Natural killer cell (primary cell): Measurements from ENCODE around the gene IQSEC1. TPM values are rescaled to one million over a fixed set of nuclear protein-coding genes. Genes with fewer than 3 reads are reported as not detected.

Source experiments
- ATAC-seq, 3 donors: fragments of 150-1000 bp in 2 of 3; fragments of 200-7000 bp in 1 of 3; cut with Tn5 transposase; 1 replicate in 1 of 3; 2 replicates in 2 of 3; pipeline ENCODE4 v1.10.0; 2021; ENCODE audit warnings: mild to moderate bottlenecking in 2 of 3, moderate library complexity in 2 of 3
- DNase-seq, 2 donors: peaks; one replicate each; pipeline versions ENCODE4 v3.0.0 to v3.0.0-alpha.2; 2013 to 2021; ENCODE audit warnings: mixed read lengths in 1 of 2
- H3K27ac ChIP-seq: one replicate; pipeline ENCODE4 v1.5.1; 2013; ENCODE audit warnings: mild to moderate bottlenecking, low read length
- H3K27me3 ChIP-seq: one replicate; pipeline ENCODE4 v1.6.1; 2013; ENCODE audit warnings: low read length; ENCODE audit not compliant: control insufficient read depth, insufficient read depth
- H3K36me3 ChIP-seq: one replicate; pipeline ENCODE4 v1.6.1; 2013; ENCODE audit warnings: low read length; ENCODE audit not compliant: control insufficient read depth, insufficient read depth
- H3K4me1 ChIP-seq: one replicate; pipeline ENCODE4 v1.6.1; 2013; ENCODE audit warnings: low read length; ENCODE audit not compliant: control insufficient read depth, insufficient read depth
- H3K4me3 ChIP-seq: one replicate; pipeline ENCODE4 v1.5.1; 2013; ENCODE audit warnings: low read length
- H3K9me3 ChIP-seq: one replicate; pipeline ENCODE4 v1.6.1; 2013; ENCODE audit warnings: low read length; ENCODE audit not compliant: control insufficient read depth, insufficient read depth
- H3K27ac Mint-ChIP-seq, 2 donors: one replicate each; pipeline ENCODE4 v1.8.0; 2022; ENCODE audit warnings: mild to moderate bottlenecking in 2 of 2, mixed read lengths in 2 of 2, moderate library complexity in 1 of 2
- H3K27me3 Mint-ChIP-seq, 2 donors: one replicate each; pipeline ENCODE4 v1.8.0; 2022; ENCODE audit warnings: low read depth in 2 of 2, mixed read lengths in 2 of 2
- H3K36me3 Mint-ChIP-seq: one replicate; pipeline ENCODE4 v1.8.0; 2022; ENCODE audit warnings: mixed read lengths
- H3K4me1 Mint-ChIP-seq, 2 donors: one replicate each; pipeline ENCODE4 v1.8.0; 2022; ENCODE audit warnings: mixed read lengths in 2 of 2
- H3K4me3 Mint-ChIP-seq: one replicate; pipeline ENCODE4 v1.8.0; 2022; ENCODE audit warnings: mild to moderate bottlenecking, moderate library complexity, mixed read lengths
- H3K9me3 Mint-ChIP-seq, 2 donors: one replicate each; pipeline ENCODE4 v1.8.0; 2022; ENCODE audit warnings: mixed read lengths in 2 of 2
- CTCF ChIP-seq: fragments of 200-600 bp; IDR thresholded peaks from one replicate; pipeline ENCODE4 v1.8.0; 2022; ENCODE audit warnings: antibody characterized with exemption
- WGBS: methylation state at CpG from one replicate; pipeline ENCODE4 v1.1.7; 2013; ENCODE audit warnings: missing lambda C conversion rate; ENCODE audit not compliant: insufficient coverage; 5-methylcytosine and 5-hydroxymethylcytosine counted together
- intact Hi-C: fragments of 100-400 bp; cut with micrococcal nuclease; formaldehyde crosslinking; loops from one replicate; pipeline ENCODE4 v1.14.2; 2022
- total RNA-seq, 4 donors: library from RNA; stranded (reverse); fragments of 120-200 nt in 1 of 4; gene quantifications; one replicate each; pipeline versions ENCODE4 v1.2.3 to v1.2.4, GENCODE V29; 2013 to 2022

Gene IQSEC1
- total RNA-seq, 3 donors from 2014 or later (not counting 1 experiment from before 2014, with no cell fraction given) = 124 to 189 (median 138) TPM

- no peaks in the 10 kb centered on the region for H3K9me3 ChIP-seq
- no peaks in the 10 kb centered on the region for H3K27me3 ChIP-seq
- Mint-ChIP-seq H3K4me3 (no peak overlapping the region), H3K27me3 (no peaks in the 10 kb centered on the region), H3K36me3 (no peaks in the 10 kb centered on the region), H3K4me1 (peaks cover 20 to 50% of the 10 kb centered on the region in 2 donors), H3K27ac (no peak overlapping the region), H3K9me3 (no peaks in the 10 kb centered on the region)
- H3K36me3 ChIP-seq = no peaks in the 10 kb centered on the region
- H3K4me1 ChIP-seq = peaks cover 4% of the 10 kb centered on the region
- DNase-seq = no peak
- WGBS = 79% methylated on average over 11 of the region's 11 CpGs
- TF ChIP-seq CTCF = no peak
- intact Hi-C loops = no loop called here
- no peak for ATAC-seq
- H3K4me3 ChIP-seq = no peak overlapping the region
- H3K27ac ChIP-seq = no peak overlapping the region
Measured at GRCh38 chr3:13028010-13028821, 45.0 kb downstream of the IQSEC1 start.

GRCh38 chr3:13027154-13027553 lies 46.1 kb downstream of the IQSEC1 start:
- H3K36me3 ChIP-seq = no peaks in the 10 kb centered on the region
- no peak overlapping the region for H3K27ac ChIP-seq
- no peak for TF ChIP-seq CTCF
- Mint-ChIP-seq H3K27me3 (no peaks in the 10 kb centered on the region), H3K9me3 (no peaks in the 10 kb centered on the region), H3K4me1 (peaks cover 19 to 50% of the 10 kb centered on the region in 2 donors), H3K27ac (no peak overlapping the region), H3K36me3 (no peaks in the 10 kb centered on the region), H3K4me3 (no peak overlapping the region)
- ATAC-seq (no peak), DNase-seq (no peak)
- intact Hi-C loops = no loop called here
- peaks cover 11% of the 10 kb centered on the region for H3K4me1 ChIP-seq
- H3K4me3 ChIP-seq = no peak overlapping the region
- 95% methylated on average over 7 of the region's 7 CpGs for WGBS
- H3K9me3 ChIP-seq = no peaks in the 10 kb centered on the region
- H3K27me3 ChIP-seq = no peaks in the 10 kb centered on the region

DNA sequence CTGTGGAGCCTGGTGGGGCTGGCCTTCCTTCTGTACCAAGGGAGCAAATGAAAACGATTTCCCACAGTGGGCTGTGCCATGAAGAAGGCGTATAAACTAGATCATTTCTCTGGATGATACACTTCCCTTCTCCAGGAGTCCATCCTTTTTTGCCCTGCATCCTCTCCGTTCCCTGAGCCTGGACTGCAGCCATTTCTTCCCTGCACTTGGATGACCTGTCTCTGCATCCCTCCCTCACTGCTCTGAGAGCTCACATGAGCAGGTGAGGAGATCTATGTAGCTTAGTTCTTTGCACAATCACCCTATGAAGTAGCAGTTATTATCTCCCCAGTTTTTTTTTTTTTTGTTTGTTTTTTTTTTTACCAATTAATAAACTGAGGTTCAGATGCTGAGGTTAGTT lies 46.7 kb downstream of the IQSEC1 start:
- Mint-ChIP-seq H3K4me3 (no peak overlapping the region), H3K36me3 (no peaks in the 10 kb centered on the region), H3K9me3 (no peaks in the 10 kb centered on the region), H3K4me1 (peaks cover 13 to 50% of the 10 kb centered on the region in 2 donors), H3K27ac (no peak overlapping the region), H3K27me3 (no peaks in the 10 kb centered on the region)
- Histone ChIP-seq H3K27ac (no peak overlapping the region), H3K4me3 (no peak overlapping the region), H3K9me3 (no peaks in the 10 kb centered on the region), H3K27me3 (no peaks in the 10 kb centered on the region), H3K4me1 (peaks cover 11% of the 10 kb centered on the region), H3K36me3 (no peaks in the 10 kb centered on the region)
- 98% methylated on average over 3 of the region's 3 CpGs for WGBS
- ATAC-seq (no peak), DNase-seq (no peak)
- intact Hi-C loops = no loop called here
- TF ChIP-seq CTCF = no peak
